Thoracic aorta (tissue), 2 donors: Measurements from ENCODE around the gene NOP9. TPM values are rescaled to one million over a fixed set of nuclear protein-coding genes. Genes with fewer than 3 reads are reported as not detected.

Source experiments
- ATAC-seq: fragments of 150-250 bp; one replicate; pipeline ENCODE4 v1.8.0; 2017; ENCODE audit warnings: low read depth; ENCODE audit not compliant: insufficient number of reproducible peaks, low FRiP score
- DNase-seq: peaks from one replicate; pipeline ENCODE4 v3.0.0-alpha.2; 2020; ENCODE audit warnings: low spot score
- H3K27ac ChIP-seq, 2 donors: fragments of 200-600 bp; sonication (generic); 1 replicate in 1 of 2; 2 replicates in 1 of 2; pipeline ENCODE4 v1.5.1; 2016; ENCODE audit warnings: mild to moderate bottlenecking in 2 of 2, moderate library complexity in 2 of 2
- H3K27me3 ChIP-seq: fragments of 200-600 bp; sonication (generic); replicated peaks from 2 replicates; pipeline ENCODE4 v1.6.0; 2016; ENCODE audit warnings: mild to moderate bottlenecking; ENCODE audit not compliant: insufficient read depth
- H3K36me3 ChIP-seq: fragments of 200-600 bp; sonication (generic); one replicate; pipeline ENCODE4 v1.5.1; 2016
- H3K4me1 ChIP-seq, 2 donors: fragments of 200-600 bp; sonication (generic); 1 replicate in 1 of 2; 2 replicates in 1 of 2; pipeline versions ENCODE4 v1.5.1 to v1.6.0; 2016; ENCODE audit warnings: low read depth in 2 of 2, mild to moderate bottlenecking in 1 of 2; ENCODE audit not compliant: control insufficient read depth in 1 of 2
- H3K4me3 ChIP-seq: fragments of 200-600 bp; sonication (generic); 2 replicates; pipeline ENCODE4 v1.5.1; 2016; ENCODE audit warnings: mild to moderate bottlenecking
- H3K9me3 ChIP-seq: fragments of 200-600 bp; sonication (generic); 2 replicates; pipeline ENCODE4 v1.5.1; 2016
- CTCF ChIP-seq: fragments of 200-600 bp; sonication (generic); IDR thresholded peaks from one replicate; pipeline ENCODE4 v1.5.1; 2019; ENCODE audit warnings: antibody characterized with exemption
- total RNA-seq, 2 donors: library from RNA; depleted of rRNA; stranded (reverse); fragments of >200 nt; gene quantifications; one replicate each; pipeline versions ENCODE4 v1.1.0 to v1.2.3, GENCODE V29; 2016

NOP9 gene
- total RNA-seq, 2 donors from 2014 or later = 15.8 to 19.2 TPM

GRCh38 chr14:24323341-24323740 is 23.7 kb downstream of the NOP9 start:
- DNase-seq (no peak), ATAC-seq (no peak)
- Histone ChIP-seq H3K36me3 (no peaks in the 10 kb centered on the region), H3K9me3 (no peaks in the 10 kb centered on the region), H3K4me1 (no peaks in the 10 kb centered on the region), H3K27ac (no peak overlapping the region), H3K4me3 (no peak overlapping the region), H3K27me3 (no peaks in the 10 kb centered on the region)
- TF ChIP-seq CTCF = no peak

- DNase-seq (no peak), ATAC-seq (no peak)
- Histone ChIP-seq H3K9me3 (no peaks in the 10 kb centered on the region), H3K4me1 (no peaks in the 10 kb centered on the region), H3K4me3 (no peak overlapping the region), H3K27me3 (no peaks in the 10 kb centered on the region), H3K36me3 (no peaks in the 10 kb centered on the region), H3K27ac (no peak overlapping the region)
- TF ChIP-seq CTCF = no peak
Measured at GRCh38 chr14:24324024-24324423, 24.4 kb downstream of the NOP9 start.

- Histone ChIP-seq H3K36me3 (no peaks in the 10 kb centered on the region), H3K27ac (no peak overlapping the region), H3K9me3 (no peaks in the 10 kb centered on the region), H3K4me3 (no peak overlapping the region), H3K4me1 (no peaks in the 10 kb centered on the region), H3K27me3 (no peaks in the 10 kb centered on the region)
- DNase-seq = no peak
- no peak for TF ChIP-seq CTCF
- no peak for ATAC-seq
Measured at GRCh38 chr14:24325041-24325530, 25.4 kb downstream of the NOP9 start.

- H3K27me3 ChIP-seq = no peaks in the 10 kb centered on the region
- DNase-seq = no peak
- TF ChIP-seq CTCF = no peak
- H3K27ac ChIP-seq = no peak overlapping the region
- ATAC-seq = no peak
- no peaks in the 10 kb centered on the region for H3K36me3 ChIP-seq
- no peak overlapping the region for H3K4me3 ChIP-seq
- H3K9me3 ChIP-seq = no peaks in the 10 kb centered on the region
- H3K4me1 ChIP-seq = no peaks in the 10 kb centered on the region
Measured at GRCh38 chr14:24325963-24326362, 26.3 kb downstream of the NOP9 start.

DNA sequence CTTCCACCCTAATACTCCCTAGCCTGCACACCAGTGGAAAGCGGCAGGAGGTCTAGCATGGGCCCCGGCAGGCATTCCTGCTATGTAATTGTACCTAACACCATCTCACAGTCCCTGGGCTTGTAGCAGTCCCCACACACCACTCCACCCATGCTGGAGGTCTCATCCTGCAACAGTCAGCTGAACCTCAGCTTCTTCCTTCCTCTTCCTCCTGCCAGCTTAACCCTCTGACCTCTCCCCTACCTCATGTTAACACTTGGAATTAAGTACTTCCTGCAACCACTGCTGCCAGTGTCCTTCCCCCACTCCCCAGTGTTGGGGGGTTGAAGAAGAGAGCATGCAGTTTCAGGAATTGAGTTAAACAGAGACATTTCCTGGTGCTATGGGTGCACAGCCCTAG is 27.7 kb downstream of the NOP9 start:
- Histone ChIP-seq H3K27me3 (no peaks in the 10 kb centered on the region), H3K36me3 (no peaks in the 10 kb centered on the region), H3K27ac (no peak overlapping the region), H3K4me3 (no peak overlapping the region), H3K4me1 (peaks cover 1 to 7% of the 10 kb centered on the region in 2 donors), H3K9me3 (no peaks in the 10 kb centered on the region)
- no peak for ATAC-seq
- DNase-seq = no peak
- no peak for TF ChIP-seq CTCF
